Ascending aorta (tissue), 2 donors: ENCODE data around the gene FXYD6. TPM values are rescaled to one million over a fixed set of nuclear protein-coding genes. Genes with fewer than 3 reads are reported as not detected.
A peak's percentile ranks its signal among the peaks of the same experiment; 100 is the strongest.

ENCODE experiments used
- DNase-seq, 2 donors: peaks; one replicate each; pipeline ENCODE4 v3.0.0-alpha.2; 2019; ENCODE audit warnings: low spot score in 2 of 2
- H3K27ac ChIP-seq, 2 donors: fragments of 200-600 bp; sonication (generic); one replicate each; pipeline ENCODE4 v1.5.1; 2016 to 2017; ENCODE audit warnings: mild to moderate bottlenecking in 1 of 2
- H3K27me3 ChIP-seq: fragments of 200-600 bp; sonication (generic); one replicate; pipeline ENCODE4 v1.5.1; 2017
- H3K36me3 ChIP-seq, 2 donors: fragments of 200-600 bp; sonication (generic); one replicate each; pipeline ENCODE4 v1.5.1; 2016
- H3K4me1 ChIP-seq, 2 donors: fragments of 200-600 bp; sonication (generic); one replicate each; pipeline ENCODE4 v1.5.1; 2016 to 2017; ENCODE audit warnings: mild to moderate bottlenecking in 1 of 2
- H3K4me3 ChIP-seq, 2 donors: fragments of 200-600 bp; sonication (generic); one replicate each; pipeline ENCODE4 v1.5.1; 2016 to 2017; ENCODE audit warnings: mild to moderate bottlenecking in 1 of 2
- H3K9me3 ChIP-seq, 2 donors: fragments of 200-600 bp; sonication (generic); one replicate each; pipeline ENCODE4 v1.5.1; 2016
- intact Hi-C: fragments of 100-400 bp; cut with DNase I; formaldehyde crosslinking; loops from one replicate; pipeline ENCODE4 v1.15.1; 2023
- total RNA-seq: library from RNA; depleted of rRNA; stranded (reverse); fragments of >200 nt; gene quantifications from one replicate; pipeline ENCODE4 v1.1.0, GENCODE V29; 2016
- TF ChIP-seq, protein P1 (sequence below), 3 experiments: fragments of 200-600 bp in 2 of 3; fragments of 450-650 bp in 1 of 3; sonication (generic) in 2 of 3; IDR thresholded peaks; one replicate each; pipeline ENCODE4 v1.5.1; 2016 to 2019; ENCODE audit warnings: antibody characterized with exemption in 3 of 3, mild to moderate bottlenecking in 1 of 3, moderate library complexity in 1 of 3

Gene FXYD6
- total RNA-seq, 1 donor from 2014 or later = 16.4 TPM

DNA sequence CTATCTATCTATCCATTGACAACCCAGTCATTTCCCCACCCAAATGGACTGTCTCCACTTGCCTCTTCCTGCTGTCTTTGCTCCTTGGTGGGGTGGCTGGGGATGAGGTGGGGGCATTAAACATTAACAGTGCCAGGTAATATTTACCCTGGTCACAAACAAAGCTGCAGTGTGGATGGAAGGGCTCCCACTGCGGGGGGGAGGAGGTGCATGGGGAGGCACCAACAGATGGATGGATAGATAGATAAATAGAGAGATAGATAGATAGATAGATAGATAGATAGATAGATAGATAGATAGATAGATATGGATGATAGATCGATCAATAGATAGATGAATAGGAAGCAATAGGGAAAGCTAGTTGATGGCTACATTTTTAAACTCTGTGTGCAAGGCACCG, 49.6 kb downstream of the FXYD6 start:
- no peaks in the 10 kb centered on the region for H3K4me1 ChIP-seq
- H3K4me3 ChIP-seq = no peak overlapping the region
- no peaks in the 10 kb centered on the region for H3K36me3 ChIP-seq
- peak in 1 of 2 donors; percentile 15 for DNase-seq
- intact Hi-C loops = no loop called here
- TF ChIP-seq, protein P1, sequence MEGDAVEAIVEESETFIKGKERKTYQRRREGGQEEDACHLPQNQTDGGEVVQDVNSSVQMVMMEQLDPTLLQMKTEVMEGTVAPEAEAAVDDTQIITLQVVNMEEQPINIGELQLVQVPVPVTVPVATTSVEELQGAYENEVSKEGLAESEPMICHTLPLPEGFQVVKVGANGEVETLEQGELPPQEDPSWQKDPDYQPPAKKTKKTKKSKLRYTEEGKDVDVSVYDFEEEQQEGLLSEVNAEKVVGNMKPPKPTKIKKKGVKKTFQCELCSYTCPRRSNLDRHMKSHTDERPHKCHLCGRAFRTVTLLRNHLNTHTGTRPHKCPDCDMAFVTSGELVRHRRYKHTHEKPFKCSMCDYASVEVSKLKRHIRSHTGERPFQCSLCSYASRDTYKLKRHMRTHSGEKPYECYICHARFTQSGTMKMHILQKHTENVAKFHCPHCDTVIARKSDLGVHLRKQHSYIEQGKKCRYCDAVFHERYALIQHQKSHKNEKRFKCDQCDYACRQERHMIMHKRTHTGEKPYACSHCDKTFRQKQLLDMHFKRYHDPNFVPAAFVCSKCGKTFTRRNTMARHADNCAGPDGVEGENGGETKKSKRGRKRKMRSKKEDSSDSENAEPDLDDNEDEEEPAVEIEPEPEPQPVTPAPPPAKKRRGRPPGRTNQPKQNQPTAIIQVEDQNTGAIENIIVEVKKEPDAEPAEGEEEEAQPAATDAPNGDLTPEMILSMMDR (IDR thresholded peaks at IDR 0.05) = no peak
- H3K9me3 ChIP-seq = no peaks in the 10 kb centered on the region
- H3K27me3 ChIP-seq = no peaks in the 10 kb centered on the region
- H3K27ac ChIP-seq = no peak overlapping the region

DNA sequence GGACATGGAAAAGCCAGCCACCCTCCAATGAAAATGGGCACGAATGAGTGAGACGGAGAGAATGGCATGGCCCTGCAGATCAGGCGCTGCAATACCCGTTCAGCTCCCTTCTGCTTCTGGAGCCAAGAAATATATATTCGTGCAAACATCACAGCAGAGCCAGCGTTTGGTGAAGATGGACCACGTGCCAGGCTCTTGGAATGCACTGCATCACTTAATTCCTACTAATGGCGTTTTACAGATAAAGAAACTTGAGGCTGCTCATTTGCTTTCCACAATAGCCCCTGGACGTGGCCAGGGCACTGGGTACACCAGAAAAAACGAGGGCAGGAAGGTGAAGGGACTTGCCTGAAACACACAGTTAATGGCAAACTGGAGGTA, 50.3 kb downstream of the FXYD6 start:
- DNase-seq = peak in 1 of 2 donors; percentile 46
- Histone ChIP-seq H3K27ac (no peak overlapping the region), H3K9me3 (no peaks in the 10 kb centered on the region), H3K27me3 (no peaks in the 10 kb centered on the region), H3K4me1 (no peaks in the 10 kb centered on the region), H3K36me3 (no peaks in the 10 kb centered on the region), H3K4me3 (no peak overlapping the region)
- intact Hi-C loops = no loop called here
- TF ChIP-seq, protein P1 (IDR thresholded peaks at IDR 0.05) = no peak

DNA sequence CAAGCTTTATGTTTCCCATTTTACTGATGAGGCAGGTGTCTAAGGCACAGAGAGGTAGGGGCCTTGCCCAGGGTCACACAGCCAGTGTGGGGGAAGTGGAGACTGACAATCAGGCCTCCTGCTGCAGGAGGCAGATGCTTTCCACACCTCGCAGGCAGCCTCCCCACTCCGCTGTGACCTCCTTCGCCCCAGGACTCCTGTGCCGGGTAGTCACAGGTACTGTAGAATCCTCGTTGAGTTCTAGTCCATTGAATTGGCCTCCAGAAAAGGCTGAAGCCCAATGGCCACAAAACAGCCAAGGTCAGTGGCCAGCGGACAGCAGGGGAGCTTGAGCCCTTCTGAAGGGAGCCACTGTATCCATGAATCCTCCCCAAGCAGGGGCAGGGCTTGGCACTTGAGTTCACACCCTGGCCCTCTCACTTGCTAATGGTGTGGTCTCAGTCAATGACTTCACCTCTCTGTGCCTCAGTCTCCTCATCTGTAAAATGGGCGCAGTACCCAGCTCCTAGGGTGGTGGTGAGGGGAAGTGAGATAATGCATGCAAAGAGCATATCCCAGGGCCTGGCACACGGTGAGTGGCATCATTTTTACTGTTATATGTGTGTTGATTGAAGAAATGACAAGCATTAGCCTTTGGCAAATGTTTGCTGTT, 50.8 kb downstream of the FXYD6 start:
- H3K4me3 ChIP-seq = no peak overlapping the region
- no peaks in the 10 kb centered on the region for H3K9me3 ChIP-seq
- intact Hi-C loops = no loop called here
- H3K27ac ChIP-seq = no peak overlapping the region
- H3K36me3 ChIP-seq = no peaks in the 10 kb centered on the region
- TF ChIP-seq, protein P1 (IDR thresholded peaks at IDR 0.05) = no peak
- DNase-seq = peak in 1 of 2 donors; percentile 21
- no peaks in the 10 kb centered on the region for H3K4me1 ChIP-seq
- H3K27me3 ChIP-seq = no peaks in the 10 kb centered on the region

DNA sequence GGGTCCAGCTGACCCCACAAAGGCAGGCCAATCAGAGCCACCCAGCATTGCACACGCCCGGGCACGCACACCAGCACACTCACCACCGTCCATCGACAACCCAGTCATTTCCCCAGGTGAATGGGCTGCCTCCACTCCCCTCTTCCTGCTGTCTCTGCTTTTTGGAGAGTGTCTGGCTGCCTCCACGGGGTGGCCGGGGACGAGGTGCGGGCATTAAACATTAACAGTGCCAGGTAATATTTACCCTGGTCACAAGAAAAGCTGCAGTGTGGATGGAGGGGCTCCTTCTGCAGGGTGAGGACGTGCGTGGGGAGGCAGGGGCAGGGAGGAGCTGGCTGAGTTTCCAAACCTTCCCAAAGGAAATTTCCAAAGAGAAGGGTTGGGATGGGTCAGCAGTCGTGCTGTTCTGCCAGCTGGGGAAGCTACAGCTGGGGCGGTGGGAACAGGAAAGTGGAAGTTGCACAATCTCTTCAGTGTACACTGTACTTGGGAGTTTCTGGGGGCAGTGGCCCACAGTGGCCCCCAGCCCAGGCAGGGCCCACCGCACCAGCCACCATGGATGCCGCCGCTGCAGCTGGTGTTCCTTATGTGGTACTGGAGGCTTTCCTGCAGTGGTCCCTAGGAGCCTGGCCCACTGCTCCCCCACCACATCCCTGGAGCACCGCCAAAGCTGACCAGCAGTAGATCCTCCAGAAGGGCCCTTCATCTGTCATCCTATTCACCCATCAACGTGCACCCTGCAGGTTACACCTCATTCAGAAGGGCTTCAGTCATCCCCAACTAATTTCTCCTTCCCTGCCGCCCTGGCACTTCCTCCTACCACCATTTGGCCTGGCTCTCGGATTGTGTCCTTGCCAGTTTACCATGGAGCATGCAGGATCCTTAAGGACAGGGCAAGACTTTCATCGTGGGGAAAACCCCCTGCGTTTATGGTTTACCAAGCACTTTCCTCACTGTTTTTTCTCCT, 51.6 kb downstream of the FXYD6 start, which contains the start of gene FXYD2:
FXYD2 (minus strand) TSS at position 174 of the 967 bp plus-strand sequence; CDS start at position 108, 66 bp downstream.
- intact Hi-C loops = no loop called here
- Histone ChIP-seq H3K36me3 (no peaks in the 10 kb centered on the region), H3K4me1 (no peaks in the 10 kb centered on the region), H3K27ac (peak within 1 kb of the TSS; percentile 21 to 65), H3K4me3 (no peak within 1 kb of the TSS), H3K27me3 (no peaks in the 10 kb centered on the region), H3K9me3 (no peaks in the 10 kb centered on the region)
- DNase-seq = peak in 1 of 2 donors; percentile 71
- TF ChIP-seq, protein P1 (IDR thresholded peaks at IDR 0.05) = no peak

DNA sequence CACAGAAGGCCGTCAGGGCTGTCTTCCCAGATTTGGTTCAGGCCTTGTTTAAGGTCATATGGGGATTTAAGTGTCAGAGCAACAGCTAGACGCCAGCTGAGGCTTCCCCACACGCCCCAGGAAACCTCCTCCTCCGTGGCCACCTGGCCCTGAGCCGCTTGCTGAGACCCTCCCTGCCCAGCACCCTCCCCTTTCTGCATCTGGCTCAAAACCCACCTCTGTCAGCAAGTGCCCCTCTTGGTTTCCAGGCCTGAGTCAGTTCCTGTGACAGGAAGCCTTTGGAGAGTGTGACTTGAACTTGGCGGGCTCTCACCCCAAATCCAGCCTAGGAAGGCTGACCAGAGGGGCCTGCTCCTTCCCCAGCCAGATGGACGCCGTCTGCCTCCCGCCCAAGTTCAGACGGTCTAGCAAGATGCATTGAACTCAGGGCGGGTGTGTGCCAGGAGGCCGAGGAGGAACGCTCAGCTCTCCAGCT, 52.5 kb downstream of the FXYD6 start:
- Histone ChIP-seq H3K27ac (peak overlapping the region; percentile 21 to 65), H3K36me3 (no peaks in the 10 kb centered on the region)
- DNase-seq = peak in 1 of 2 donors; percentile 73

More for the DNA sequence above, 52.5 kb downstream of the FXYD6 start:
- H3K9me3 ChIP-seq = no peaks in the 10 kb centered on the region
- intact Hi-C loops = no loop called here
- H3K4me1 ChIP-seq = no peaks in the 10 kb centered on the region
- no peaks in the 10 kb centered on the region for H3K27me3 ChIP-seq
- H3K4me3 ChIP-seq = no peak overlapping the region
- TF ChIP-seq, protein P1 (IDR thresholded peaks at IDR 0.05) = no peak
